Body of pancreas (tissue), 4 donors: ENCODE measurements around the gene TPD52L3.

Source experiments
- POLR2A ChIP-seq, 3 donors: fragments of 450-650 bp; IDR thresholded peaks; one replicate each; pipeline ENCODE4 v1.6.1; 2016; ENCODE audit warnings: antibody characterized with exemption in 3 of 3, mild to moderate bottlenecking in 2 of 3
- TF ChIP-seq, protein P1 (sequence below), 7 experiments: fragments of 450-650 bp in 4 of 7; fragments of 200-600 bp in 3 of 7; sonication (generic) in 3 of 7; IDR thresholded peaks; one replicate each; pipeline ENCODE4 v1.5.1; 2016 to 2019; ENCODE audit warnings: antibody characterized with exemption in 7 of 7

DNA sequence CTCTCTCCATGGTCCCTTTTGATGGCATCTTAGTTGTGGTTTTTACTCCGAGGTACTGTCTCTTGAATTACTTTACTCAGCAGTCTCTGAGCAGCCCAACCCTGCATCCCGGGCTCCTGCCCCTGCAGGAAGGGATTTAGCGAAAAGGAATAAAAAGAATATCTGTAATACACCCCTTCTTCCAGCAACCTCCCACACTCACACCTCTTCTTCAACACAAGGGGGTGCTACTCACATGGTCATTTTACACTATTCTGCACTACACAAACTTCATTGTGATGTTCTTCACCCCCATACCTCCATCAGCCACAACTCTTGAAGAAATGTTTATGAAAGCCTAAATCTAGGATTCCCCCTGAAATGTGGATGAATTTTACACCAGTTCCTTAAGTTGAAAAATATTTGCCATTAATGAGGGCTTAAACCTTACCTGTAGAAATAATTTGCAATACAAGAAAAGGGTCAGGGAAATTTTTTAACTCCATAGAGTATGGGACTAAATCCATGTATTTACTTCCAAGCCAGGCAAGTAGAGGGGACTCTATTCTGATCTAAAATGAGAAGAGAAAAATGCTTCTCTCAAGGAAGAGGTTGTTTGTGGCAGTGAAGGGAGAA is 26.0 kb downstream of the TPD52L3 start:
- no peak for TF ChIP-seq POLR2A (IDR thresholded peaks at IDR 0.05)
- TF ChIP-seq, protein P1, sequence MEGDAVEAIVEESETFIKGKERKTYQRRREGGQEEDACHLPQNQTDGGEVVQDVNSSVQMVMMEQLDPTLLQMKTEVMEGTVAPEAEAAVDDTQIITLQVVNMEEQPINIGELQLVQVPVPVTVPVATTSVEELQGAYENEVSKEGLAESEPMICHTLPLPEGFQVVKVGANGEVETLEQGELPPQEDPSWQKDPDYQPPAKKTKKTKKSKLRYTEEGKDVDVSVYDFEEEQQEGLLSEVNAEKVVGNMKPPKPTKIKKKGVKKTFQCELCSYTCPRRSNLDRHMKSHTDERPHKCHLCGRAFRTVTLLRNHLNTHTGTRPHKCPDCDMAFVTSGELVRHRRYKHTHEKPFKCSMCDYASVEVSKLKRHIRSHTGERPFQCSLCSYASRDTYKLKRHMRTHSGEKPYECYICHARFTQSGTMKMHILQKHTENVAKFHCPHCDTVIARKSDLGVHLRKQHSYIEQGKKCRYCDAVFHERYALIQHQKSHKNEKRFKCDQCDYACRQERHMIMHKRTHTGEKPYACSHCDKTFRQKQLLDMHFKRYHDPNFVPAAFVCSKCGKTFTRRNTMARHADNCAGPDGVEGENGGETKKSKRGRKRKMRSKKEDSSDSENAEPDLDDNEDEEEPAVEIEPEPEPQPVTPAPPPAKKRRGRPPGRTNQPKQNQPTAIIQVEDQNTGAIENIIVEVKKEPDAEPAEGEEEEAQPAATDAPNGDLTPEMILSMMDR (IDR thresholded peaks at IDR 0.05): peak; percentile 52 to 86 (median 74)
